HepG2 (cell line): ENCODE results near the gene PSIP1. TPM values are rescaled to one million over a fixed set of nuclear protein-coding genes. Genes with fewer than 3 reads are reported as not detected.
A peak's percentile ranks its signal among the peaks of the same experiment; 100 is the strongest.

ENCODE experiments used
- ATAC-seq: fragments of 200-7000 bp; cut with Tn5 transposase; 3 replicates; pipeline ENCODE4 v1.9.1; 2020; ENCODE audit warnings: mild to moderate bottlenecking, moderate library complexity
- BruUV-seq: library from RNA; stranded (reverse); fragments of 400-500 nt; replicated peaks from 2 replicates; lab custom pipeline; 2021; lab: Mats Ljungman, UMichigan
- CTCF ChIA-PET: fragments of 300-600 bp; formaldehyde crosslinking; extraction: SDS; loops from one replicate; lab custom pipeline; 2021; ENCODE audit warnings: low total read pairs, inconsistent platforms, low intra/inter-chr PET ratio; lab: Yijun Ruan, JAX
- POLR2A ChIA-PET: fragments of 350-600 bp; sonication (Branson Sonifier 250); formaldehyde crosslinking; loops from one replicate; lab custom pipeline; 2020; ENCODE audit warnings: antibody characterized with exemption, inconsistent platforms; lab: Yijun Ruan, JAX
- DNase-seq: peaks from one replicate; pipeline ENCODE4 v3.0.0-alpha.2; 2015; ENCODE audit warnings: low spot score
- FAIRE-seq: peaks from 3 replicates; lab custom pipeline; 2011; peaks lifted over from hg19 to GRCh38; lab: Jason Lieb, UNC
- H2AFZ ChIP-seq: one replicate; pipeline ENCODE4 v1.6.1; 2011; ENCODE audit warnings: low read length, inconsistent platforms
- H3K27ac ChIP-seq: fragments of 300-600 bp; 3 replicates; pipeline ENCODE4 v1.8.0; 2011; ENCODE audit warnings: mixed run types, mild to moderate bottlenecking, mixed read lengths, low read length, inconsistent platforms; ENCODE audit not compliant: insufficient read depth; ENCODE audit errors: extremely low read length
- H3K27me3 ChIP-seq, 2 experiments: fragments of 200-600 bp in 1 of 2; 2 replicates in 1 of 2; 3 replicates in 1 of 2; pipeline versions ENCODE4 v1.6.0 to v1.8.0; 2011; ENCODE audit warnings: low read length in 2 of 2, mild to moderate bottlenecking in 2 of 2, moderate library complexity in 2 of 2, inconsistent platforms in 1 of 2; ENCODE audit not compliant: insufficient read depth in 2 of 2, control insufficient read depth in 1 of 2
- H3K36me3 ChIP-seq, 2 experiments: fragments of 200-600 bp in 1 of 2; replicated peaks in 1 of 2; 2 replicates in 1 of 2; 3 replicates in 1 of 2; pipeline versions ENCODE4 v1.5.1 to v1.8.0; 2011; ENCODE audit warnings: low read length in 2 of 2, inconsistent platforms in 1 of 2; ENCODE audit not compliant: insufficient read depth in 2 of 2, control insufficient read depth in 1 of 2
- H3K4me1 ChIP-seq: 2 replicates; pipeline ENCODE4 v1.5.1; 2012; ENCODE audit warnings: low read length, inconsistent platforms; ENCODE audit not compliant: insufficient read depth
- H3K4me2 ChIP-seq: 2 replicates; pipeline ENCODE4 v1.6.0; 2011; ENCODE audit warnings: low read depth, low read length, inconsistent platforms
- H3K4me3 ChIP-seq, 3 experiments: fragments of 200-600 bp in 1 of 3; sonication (generic), shearing (Covaris generic) in 1 of 3; replicated peaks in 1 of 3; 2 replicates each; pipeline ENCODE4 v1.5.1; 2011 to 2016; ENCODE audit warnings: low read length in 3 of 3, inconsistent platforms in 2 of 3, low read depth in 2 of 3, mild to moderate bottlenecking in 2 of 3, control low read depth in 1 of 3, mixed read lengths in 1 of 3; ENCODE audit not compliant: insufficient read depth in 1 of 3
- H3K79me2 ChIP-seq: one replicate; pipeline ENCODE4 v1.6.1; 2011; ENCODE audit warnings: low read length, inconsistent platforms; ENCODE audit not compliant: insufficient read depth
- H3K9ac ChIP-seq: 2 replicates; pipeline ENCODE4 v1.6.0; 2011; ENCODE audit warnings: mild to moderate bottlenecking, low read depth, low read length, inconsistent platforms; ENCODE audit not compliant: insufficient read depth
- H3K9me3 ChIP-seq: 2 replicates; pipeline ENCODE4 v1.5.1; 2012; ENCODE audit warnings: mild to moderate bottlenecking, low read length
- H4K20me1 ChIP-seq: 2 replicates; pipeline ENCODE4 v1.6.0; 2011; ENCODE audit warnings: inconsistent platforms, mild to moderate bottlenecking, low read length, moderate library complexity; ENCODE audit not compliant: insufficient read depth
- BCL6 ChIP-seq: IDR thresholded peaks from 2 replicates; pipeline ENCODE4 v1.6.1; 2016; ENCODE audit warnings: missing genetic modification reagents, missing compliant biosample characterization
- CEBPB ChIP-seq: IDR thresholded peaks from 2 replicates; pipeline ENCODE4 v1.6.1; 2011; ENCODE audit warnings: low read depth, low read length, improper control_type of control experiment, borderline replicate concordance
- FOXP1 ChIP-seq, 2 experiments: fragments of 450-650 bp in 1 of 2; IDR thresholded peaks; 2 replicates each; pipeline ENCODE4 v1.6.1; 2017 to 2018; ENCODE audit warnings: antibody characterized with exemption in 1 of 2
- KMT2A ChIP-seq: sonication (generic); formaldehyde crosslinking; IDR thresholded peaks from 2 replicates; pipeline ENCODE4 v1.4.0; 2020; ENCODE audit warnings: missing genetic modification reagents
- MAFF ChIP-seq: IDR thresholded peaks from 2 replicates; pipeline ENCODE4 v1.6.1; 2011; ENCODE audit warnings: low read depth, low read length, improper control_type of control experiment
- MIXL1 ChIP-seq: IDR thresholded peaks from 2 replicates; pipeline ENCODE4 v1.6.1; 2016
- NFATC3 ChIP-seq: sonication (generic); formaldehyde crosslinking; IDR thresholded peaks from 2 replicates; pipeline ENCODE4 v1.5.1; 2020; ENCODE audit warnings: mild to moderate bottlenecking, missing genetic modification reagents
- REL ChIP-seq: sonication (generic); formaldehyde crosslinking; conservative IDR thresholded peaks from 2 replicates; pipeline ENCODE4 v1.8.0; 2022; ENCODE audit warnings: mild to moderate bottlenecking, missing genetic modification reagents, moderate library complexity
- ZBTB42 ChIP-seq: sonication (generic); formaldehyde crosslinking; IDR thresholded peaks from 2 replicates; pipeline ENCODE4 v1.5.0; 2020; ENCODE audit warnings: mild to moderate bottlenecking, missing genetic modification reagents
- ZBTB7B ChIP-seq: sonication (generic); formaldehyde crosslinking; IDR thresholded peaks from 2 replicates; pipeline ENCODE4 v1.4.0; 2020; ENCODE audit warnings: missing genetic modification reagents
- ZNF253 ChIP-seq: sonication (generic); formaldehyde crosslinking; IDR thresholded peaks from 2 replicates; pipeline ENCODE4 v1.8.0; 2022; ENCODE audit warnings: mild to moderate bottlenecking, missing genetic modification reagents, borderline replicate concordance
- ZNF451 ChIP-seq: sonication (generic); formaldehyde crosslinking; IDR thresholded peaks from 2 replicates; pipeline ENCODE4 v1.5.0; 2020; ENCODE audit warnings: mild to moderate bottlenecking, missing genetic modification reagents
- ZNF780A ChIP-seq: sonication (generic); formaldehyde crosslinking; IDR thresholded peaks from 2 replicates; pipeline ENCODE4 v1.8.0; 2022; ENCODE audit warnings: mild to moderate bottlenecking, missing genetic modification reagents, moderate library complexity
- ZNF883 ChIP-seq: sonication (generic); formaldehyde crosslinking; IDR thresholded peaks from 2 replicates; pipeline ENCODE4 v1.5.1; 2020; ENCODE audit warnings: mild to moderate bottlenecking, missing genetic modification reagents; ENCODE audit errors: not compliant biosample characterization
- ZZZ3 ChIP-seq: sonication (generic); formaldehyde crosslinking; IDR thresholded peaks from 2 replicates; pipeline ENCODE4 v1.4.0; 2020; ENCODE audit warnings: missing genetic modification reagents, mild to moderate bottlenecking, borderline replicate concordance
- WGBS: methylation state at CpG from one replicate; pipeline ENCODE4 v1.1.6; 2017; ENCODE audit warnings: low lambda C conversion rate; 5-methylcytosine and 5-hydroxymethylcytosine counted together
- in situ Hi-C: cut with HindIII; loops from 2 replicates; pipeline ENCODE4 v1.10.0; 2017; ENCODE audit warnings: low pct_unique_long_range_greater_than_20kb; ENCODE audit not compliant: extremely low pct_ligation_motif_present
- intact Hi-C: fragments of 100-400 bp; cut with micrococcal nuclease; formaldehyde crosslinking; loops from one replicate; pipeline ENCODE4 v1.10.0; 2022; ENCODE audit not compliant: unreplicated experiment
- polyA plus RNA-seq, 8 experiments: library from polyadenylated mRNA; depleted of rRNA in 3 of 8; stranded (reverse) in 7 of 8; unstranded in 1 of 8; fragments of >200 nt; fragmentation: Illumina TruSeq in 4 of 8; extraction: Trizol in 4 of 8; gene quantifications; 2 replicates each; pipeline versions ENCODE4 v1.2.1 to v1.2.3, GENCODE V29; 2011 to 2016; ENCODE audit warnings: low read depth in 4 of 8, missing spikeins in 1 of 8, mixed read lengths in 1 of 8; ENCODE audit not compliant: insufficient read depth in 1 of 8
- total RNA-seq, 5 experiments: library from RNA; depleted of rRNA; stranded (reverse); fragments of >200 nt; fragmentation: Illumina TruSeq; extraction: Trizol; gene quantifications; 2 replicates each; pipeline ENCODE4 v1.2.3, GENCODE V29; 2016; ENCODE audit warnings: low read depth in 1 of 5
- TF ChIP-seq, protein P1 (sequence below): sonication (generic); formaldehyde crosslinking; IDR thresholded peaks from 2 replicates; pipeline ENCODE4 v1.4.0; 2020; ENCODE audit warnings: missing genetic modification reagents
- TF ChIP-seq, protein P2 (sequence below): sonication (generic); formaldehyde crosslinking; IDR thresholded peaks from 2 replicates; pipeline ENCODE4 v1.4.0; 2020; ENCODE audit warnings: missing genetic modification reagents
- TF ChIP-seq, protein P3 (sequence below): sonication (generic); formaldehyde crosslinking; IDR thresholded peaks from 2 replicates; pipeline ENCODE4 v1.4.0; 2020; ENCODE audit warnings: low read depth, mild to moderate bottlenecking, missing genetic modification reagents

PSIP1 gene
- total and polyA plus RNA-seq, 2 of the 13 experiments (the other 11 are each of a cell fraction or from before 2014, with no cell fraction given): 12.6 to 46.4 TPM

DNA sequence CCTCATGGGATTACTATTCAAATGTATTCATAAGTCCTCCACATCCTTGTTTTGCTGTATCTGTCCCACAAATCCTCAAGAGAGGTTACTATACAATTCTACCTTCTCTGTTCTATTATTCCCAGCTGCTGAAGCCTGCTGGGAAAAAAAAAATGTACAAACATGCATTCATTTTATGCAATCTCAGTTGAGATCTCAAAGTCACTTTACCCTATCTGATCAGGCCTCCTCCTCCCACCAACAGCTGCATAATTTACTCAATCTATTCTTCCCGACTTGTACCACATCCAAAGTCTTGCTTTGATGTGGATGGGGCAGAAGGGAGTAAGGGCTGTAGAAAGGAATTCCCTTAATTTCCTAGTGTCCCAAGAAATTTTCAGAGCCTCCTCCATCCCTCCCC lies 28.6 kb downstream of the PSIP1 start:
- ATAC-seq (no peak), DNase-seq (no peak), FAIRE-seq (no peak)
- H3K9ac ChIP-seq: no peak overlapping the region
- 82% methylated on average over 1 of the region's 1 CpG for WGBS
- no peaks in the 10 kb centered on the region for H3K9me3 ChIP-seq
- H3K27ac ChIP-seq: no peak overlapping the region
- H3K36me3 ChIP-seq: peaks cover 0 to 18% of the 10 kb centered on the region in 2 experiments; a peak in 1 of 5 replicates
- in situ Hi-C loops (no loop called here), intact Hi-C loops (no loop called here)
- H3K4me2 ChIP-seq: no peak overlapping the region
- no peak overlapping the region for H3K4me3 ChIP-seq
- POLR2A ChIA-PET: no interaction called here
- H2AFZ ChIP-seq: no peak overlapping the region
- no peaks in the 10 kb centered on the region for H3K27me3 ChIP-seq
- H3K4me1 ChIP-seq: peaks cover 15% of the 10 kb centered on the region
- H3K79me2 ChIP-seq: no peaks in the 10 kb centered on the region
- 0 out of 2 replicates have a peak, but pooled peaks cover 2% of the 10 kb centered on the region for H4K20me1 ChIP-seq
- TF ChIP-seq ZNF780A: no peak
- TF ChIP-seq ZNF883 (CRISPR knock-in tag): no peak
- no peak for TF ChIP-seq NFATC3 (CRISPR knock-in tag)
- TF ChIP-seq CEBPB: no peak
- CTCF ChIA-PET: no interaction called here
- BruUV-seq: no TSS peak

DNA sequence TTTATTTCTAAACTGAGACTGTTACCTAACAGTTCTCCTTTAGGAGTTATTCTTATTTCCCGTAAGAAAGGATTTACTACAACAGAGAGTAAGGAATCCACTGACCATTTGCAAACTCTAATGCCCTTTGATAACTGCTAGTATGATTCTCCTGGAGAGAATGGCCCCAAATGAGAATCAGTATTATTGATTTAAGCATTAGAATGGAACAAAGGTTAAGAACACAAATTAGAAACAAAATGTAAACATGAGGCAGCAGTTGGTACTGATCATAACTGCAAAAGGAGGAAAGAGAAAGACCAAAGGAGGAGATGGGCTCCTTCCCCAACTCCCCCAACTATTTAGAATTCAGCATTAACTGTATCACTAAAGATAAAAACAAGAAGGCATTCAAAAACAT lies 30.7 kb downstream of the PSIP1 start:
- DNase-seq: peak; percentile 24
- no peak for FAIRE-seq
- H3K4me2 ChIP-seq: peak overlapping the region; percentile 38; the same call in 1 of the 2 replicates
- BruUV-seq: no TSS peak
- H3K9ac ChIP-seq: no peak overlapping the region
- H3K36me3 ChIP-seq: peaks cover 2 to 23% of the 10 kb centered on the region in 2 experiments; a peak in 3 of 5 replicates
- no peaks in the 10 kb centered on the region for H3K27me3 ChIP-seq
- POLR2A ChIA-PET: no interaction called here
- no peaks in the 10 kb centered on the region for H3K9me3 ChIP-seq
- no peak overlapping the region for H2AFZ ChIP-seq
- CTCF ChIA-PET: no interaction called here
- H4K20me1 ChIP-seq: 0 out of 2 replicates have a peak, but pooled peaks cover 2% of the 10 kb centered on the region
- intact Hi-C loops: no loop called here
- WGBS: 60% methylated on average over 1 of the region's 1 CpG
- H3K4me1 ChIP-seq: peaks cover 15% of the 10 kb centered on the region
- ATAC-seq: peak; percentile 78
- in situ Hi-C loops: no loop called here
- H3K4me3 ChIP-seq: no peak overlapping the region
- no peaks in the 10 kb centered on the region for H3K79me2 ChIP-seq
- peak overlapping the region; percentile 29 for H3K27ac ChIP-seq
- TF ChIP-seq BCL6 (CRISPR knock-in tag): no peak
- TF ChIP-seq, protein P1, sequence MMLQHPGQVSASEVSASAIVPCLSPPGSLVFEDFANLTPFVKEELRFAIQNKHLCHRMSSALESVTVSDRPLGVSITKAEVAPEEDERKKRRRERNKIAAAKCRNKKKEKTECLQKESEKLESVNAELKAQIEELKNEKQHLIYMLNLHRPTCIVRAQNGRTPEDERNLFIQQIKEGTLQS (CRISPR knock-in tag): no peak
- TF ChIP-seq MIXL1: 0 out of 2 replicates have a peak, but pooled peaks have one; percentile 37
- TF ChIP-seq FOXP1 (IDR thresholded peaks at IDR 0.05): no peak
- TF ChIP-seq FOXP1 (CRISPR knock-in tag; IDR thresholded peaks at IDR 0.05): no peak
- TF ChIP-seq, protein P2, sequence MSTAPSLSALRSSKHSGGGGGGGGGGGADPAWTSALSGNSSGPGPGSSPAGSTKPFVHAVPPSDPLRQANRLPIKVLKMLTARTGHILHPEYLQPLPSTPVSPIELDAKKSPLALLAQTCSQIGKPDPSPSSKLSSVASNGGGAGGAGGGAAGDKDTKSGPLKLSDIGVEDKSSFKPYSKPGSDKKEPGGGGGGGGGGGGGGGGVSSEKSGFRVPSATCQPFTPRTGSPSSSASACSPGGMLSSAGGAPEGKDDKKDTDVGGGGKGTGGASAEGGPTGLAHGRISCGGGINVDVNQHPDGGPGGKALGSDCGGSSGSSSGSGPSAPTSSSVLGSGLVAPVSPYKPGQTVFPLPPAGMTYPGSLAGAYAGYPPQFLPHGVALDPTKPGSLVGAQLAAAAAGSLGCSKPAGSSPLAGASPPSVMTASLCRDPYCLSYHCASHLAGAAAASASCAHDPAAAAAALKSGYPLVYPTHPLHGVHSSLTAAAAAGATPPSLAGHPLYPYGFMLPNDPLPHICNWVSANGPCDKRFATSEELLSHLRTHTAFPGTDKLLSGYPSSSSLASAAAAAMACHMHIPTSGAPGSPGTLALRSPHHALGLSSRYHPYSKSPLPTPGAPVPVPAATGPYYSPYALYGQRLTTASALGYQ (CRISPR knock-in tag): no peak
- TF ChIP-seq, protein P3, sequence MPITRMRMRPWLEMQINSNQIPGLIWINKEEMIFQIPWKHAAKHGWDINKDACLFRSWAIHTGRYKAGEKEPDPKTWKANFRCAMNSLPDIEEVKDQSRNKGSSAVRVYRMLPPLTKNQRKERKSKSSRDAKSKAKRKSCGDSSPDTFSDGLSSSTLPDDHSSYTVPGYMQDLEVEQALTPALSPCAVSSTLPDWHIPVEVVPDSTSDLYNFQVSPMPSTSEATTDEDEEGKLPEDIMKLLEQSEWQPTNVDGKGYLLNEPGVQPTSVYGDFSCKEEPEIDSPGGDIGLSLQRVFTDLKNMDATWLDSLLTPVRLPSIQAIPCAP (CRISPR knock-in tag): no peak
- no peak for TF ChIP-seq KMT2A (CRISPR knock-in tag)
- TF ChIP-seq ZZZ3: no peak
- no peak for TF ChIP-seq ZBTB42 (CRISPR knock-in tag)
- TF ChIP-seq ZBTB7B (CRISPR knock-in tag): no peak
- TF ChIP-seq MAFF: no peak
- no peak for TF ChIP-seq ZNF451 (CRISPR knock-in tag)
- no peak for TF ChIP-seq ZNF253 (CRISPR knock-in tag)
- no peak for TF ChIP-seq REL (CRISPR knock-in tag)
